NCI-H2227 treated with DMSO at 0.1 percent for 48 hours (cell line): ENCODE measurements around the gene ASCC1.

ENCODE experiments used
- DNase-seq: peaks from one replicate; lab custom pipeline; 2025; lab: John Stamatoyannopoulos, UW

The ASCC1 gene

GRCh38 chr10:72097448-72098300, 118.4 kb downstream of the ASCC1 start:
- no peak for DNase-seq

DNA sequence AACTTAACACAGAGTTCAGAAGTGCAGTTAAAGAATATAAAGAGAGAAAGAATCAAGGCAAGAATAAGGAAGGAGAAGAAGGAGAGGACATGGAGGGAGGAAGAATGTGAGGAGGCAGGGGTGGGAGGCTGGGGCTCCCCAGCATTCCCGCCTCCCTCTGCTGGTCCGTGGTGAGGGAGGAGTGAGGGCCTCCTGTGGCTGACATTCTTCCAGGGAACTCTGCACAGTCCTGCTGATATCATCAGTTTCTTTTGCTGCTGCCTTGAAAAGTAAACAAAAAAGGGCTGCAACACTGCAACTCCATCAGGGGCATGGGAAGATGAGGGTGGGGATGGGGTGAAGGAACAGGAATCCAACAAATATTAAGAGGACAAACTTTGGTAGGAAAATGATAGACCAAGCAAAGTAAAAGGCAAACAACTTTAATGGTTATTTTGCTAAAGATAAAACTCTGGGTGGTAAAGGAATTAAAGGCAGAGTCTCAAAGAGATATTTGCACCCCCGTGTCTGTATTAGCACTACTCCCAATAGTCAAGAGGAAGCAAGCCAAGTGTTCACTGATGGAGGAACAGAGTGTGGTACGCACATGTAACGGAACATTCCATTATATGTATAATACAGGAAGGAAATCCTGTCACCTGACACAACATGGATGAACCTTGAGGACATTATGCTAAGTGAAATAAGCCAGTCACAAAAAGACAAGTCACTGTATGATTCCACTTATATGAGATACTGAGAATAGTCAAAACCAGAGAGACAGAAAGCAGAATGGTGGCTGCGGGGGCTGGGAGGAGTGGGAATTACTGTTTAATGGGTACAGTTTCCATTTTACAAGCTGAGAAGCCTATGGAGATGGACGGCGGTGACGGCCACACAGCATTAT, 119.7 kb downstream of the ASCC1 start:
- DNase-seq, result no peak

DNA sequence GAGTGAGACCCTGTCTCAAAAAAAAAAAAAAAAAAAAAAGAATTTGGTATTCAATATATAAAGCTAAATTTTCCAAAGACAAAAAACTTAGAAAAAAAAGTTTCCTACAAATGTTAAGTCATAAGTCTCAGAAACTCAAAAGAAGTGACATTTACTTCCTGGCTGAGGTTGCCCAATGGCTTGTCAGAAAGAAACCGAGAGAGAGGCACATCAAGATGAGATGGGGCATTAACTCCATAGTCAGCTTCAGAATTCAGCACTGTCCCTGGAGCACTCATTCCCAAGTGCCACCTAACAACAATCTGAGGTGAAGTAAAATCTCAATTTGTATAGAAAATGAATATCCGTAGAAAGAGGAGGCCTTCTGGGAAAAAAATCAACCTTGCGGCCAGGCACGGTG, 120.9 kb downstream of the ASCC1 start:
- DNase-seq, result no peak

- DNase-seq, result no peak
These were observed 121.5 kb downstream of the ASCC1 start for GRCh38 chr10:72094574-72094973.

GRCh38 chr10:72093450-72093849, 122.6 kb downstream of the ASCC1 start:
- DNase-seq, result no peak

GRCh38 chr10:72092987-72093386, 123.1 kb downstream of the ASCC1 start:
- DNase-seq, result no peak

- DNase-seq, result no peak
These were observed 123.7 kb downstream of the ASCC1 start for GRCh38 chr10:72092171-72092924.

GRCh38 chr10:72090326-72090725, 125.8 kb downstream of the ASCC1 start:
- DNase-seq, result no peak

DNA sequence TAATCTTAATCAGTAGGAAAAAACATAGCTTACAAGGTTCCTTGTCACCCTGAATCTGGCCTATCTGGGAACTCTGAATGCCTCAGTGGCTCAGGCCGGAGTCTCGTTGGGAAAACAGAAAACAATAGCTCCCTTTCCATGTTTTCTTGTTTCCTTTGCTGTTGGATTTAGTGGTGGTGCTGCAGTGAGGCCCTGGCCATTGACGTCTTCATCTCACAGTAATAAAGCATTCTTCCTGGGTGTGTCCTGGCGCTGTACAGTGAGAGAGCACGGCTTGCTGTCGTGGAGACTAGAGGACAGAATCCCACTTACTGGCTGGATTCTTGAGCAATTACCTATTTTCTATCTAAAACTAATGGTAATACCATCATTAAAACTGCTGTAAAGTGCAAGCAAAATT, 126.5 kb downstream of the ASCC1 start:
- DNase-seq, result no peak

DNA sequence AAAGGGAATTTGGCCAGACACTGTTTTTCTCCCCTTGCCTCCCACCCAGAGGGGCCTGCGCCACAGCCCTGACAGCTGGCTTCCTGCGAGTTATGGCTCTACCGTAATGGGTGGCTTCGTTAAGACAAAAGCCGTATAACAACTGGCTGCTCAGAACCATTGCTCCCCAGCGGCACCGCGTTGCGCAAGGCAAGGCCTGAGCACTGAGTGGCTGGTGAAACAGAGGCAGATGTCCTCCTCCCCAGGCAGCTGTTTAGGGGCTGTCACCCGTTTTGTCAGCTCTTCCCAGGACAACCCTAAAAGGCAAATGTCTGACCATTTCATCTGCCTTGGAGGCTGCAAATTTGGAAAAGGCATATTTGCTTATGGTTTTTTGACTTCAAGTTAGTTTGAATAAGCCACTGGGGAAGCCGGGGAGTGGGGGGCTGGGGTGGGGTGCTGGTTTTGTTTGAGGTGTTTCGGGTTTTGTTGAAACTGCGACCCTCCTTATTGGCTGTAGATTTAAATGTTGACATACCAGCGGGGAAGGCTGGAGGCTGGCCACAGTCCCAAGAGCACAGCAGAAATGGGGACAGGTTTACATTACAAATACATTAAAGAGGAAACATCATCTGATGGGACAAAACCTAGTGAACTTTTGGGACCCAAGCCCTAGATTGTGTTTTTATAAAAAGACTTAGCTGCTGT, 127.0 kb downstream of the ASCC1 start:
- DNase-seq, result no peak

DNA sequence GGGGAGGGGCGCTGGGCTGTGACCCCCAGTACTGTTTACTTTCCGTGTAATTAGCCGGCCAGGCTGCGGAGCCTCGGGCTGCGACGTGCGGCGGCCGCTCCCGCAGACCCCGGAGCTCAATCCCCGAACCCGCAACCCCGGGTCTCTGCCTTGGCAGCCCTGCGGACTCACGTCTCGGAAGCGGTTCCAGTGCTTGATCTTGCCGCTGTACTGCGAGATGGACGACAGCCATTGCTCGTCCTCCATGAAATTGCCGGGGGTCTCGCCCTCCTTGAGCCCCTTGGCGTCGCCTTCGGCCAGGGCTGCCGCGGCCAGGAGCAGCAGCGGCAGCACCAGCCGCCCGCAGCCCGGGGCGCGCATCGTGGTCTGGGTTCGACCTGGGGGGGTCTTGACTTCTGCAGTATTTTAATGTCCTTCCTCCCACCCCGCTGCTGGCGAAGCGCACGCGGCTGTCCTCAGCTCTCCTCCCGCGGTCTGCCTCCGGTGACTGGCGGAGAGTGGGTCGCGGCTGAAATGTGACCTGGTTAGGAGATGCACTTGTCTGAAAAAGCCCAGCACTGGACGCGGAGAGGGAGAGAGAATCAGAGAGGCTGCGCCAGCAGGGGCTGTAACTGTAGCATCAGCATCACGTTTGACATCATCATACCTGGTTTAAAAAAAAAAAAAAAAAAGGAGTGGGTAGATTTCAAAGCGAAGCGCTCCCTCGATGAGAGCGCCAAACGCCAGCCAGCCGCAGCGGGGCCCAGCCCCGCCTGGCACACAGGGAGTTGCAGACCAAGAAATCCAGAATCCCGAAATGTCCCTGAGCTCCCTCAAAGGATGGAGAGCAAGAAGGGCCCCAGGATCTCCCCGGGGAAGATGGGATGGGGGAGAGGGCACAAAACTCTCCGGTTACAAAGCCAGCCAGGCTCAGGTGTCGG, 127.8 kb downstream of the ASCC1 start, which contains the start of gene SPOCK2:
SPOCK2 (minus strand) TSS at position 583 of the 920 bp plus-strand sequence; CDS start at position 360, 223 bp downstream.
- no peak for DNase-seq

- DNase-seq, result no peak
These were observed 128.6 kb downstream of the ASCC1 start for GRCh38 chr10:72087392-72087968.

GRCh38 chr10:72086466-72087391, 129.3 kb downstream of the ASCC1 start:
- no peak for DNase-seq

DNA sequence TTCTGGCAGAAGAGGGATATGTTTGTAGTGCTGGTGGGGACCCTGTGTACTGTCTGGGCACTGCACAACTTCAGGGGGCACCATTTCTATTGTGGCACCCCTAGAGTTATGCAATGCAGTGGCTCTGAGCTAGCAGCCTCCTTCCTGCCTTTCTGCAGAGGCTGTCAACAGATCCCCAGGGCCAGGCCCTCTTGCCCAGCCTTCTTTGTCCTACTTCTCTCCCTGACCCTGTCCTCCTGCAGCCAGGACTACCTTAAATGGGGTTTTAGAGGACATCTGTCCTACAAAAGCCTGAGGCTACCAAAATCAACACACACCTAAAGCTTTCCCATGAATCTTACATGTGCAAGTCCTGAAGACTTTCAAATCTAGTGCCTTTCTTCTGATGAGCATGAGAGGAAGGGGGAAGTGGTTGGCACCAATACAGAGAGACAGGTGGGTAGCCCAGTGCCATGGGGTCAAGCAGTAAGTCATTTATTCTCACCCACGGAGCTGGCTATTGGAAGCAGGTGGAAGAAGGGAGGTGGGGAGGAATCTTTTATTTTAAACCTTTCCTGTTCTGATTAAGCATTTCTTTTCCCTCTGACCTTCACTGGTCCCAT, 130.1 kb downstream of the ASCC1 start:
- DNase-seq, result no peak

DNA sequence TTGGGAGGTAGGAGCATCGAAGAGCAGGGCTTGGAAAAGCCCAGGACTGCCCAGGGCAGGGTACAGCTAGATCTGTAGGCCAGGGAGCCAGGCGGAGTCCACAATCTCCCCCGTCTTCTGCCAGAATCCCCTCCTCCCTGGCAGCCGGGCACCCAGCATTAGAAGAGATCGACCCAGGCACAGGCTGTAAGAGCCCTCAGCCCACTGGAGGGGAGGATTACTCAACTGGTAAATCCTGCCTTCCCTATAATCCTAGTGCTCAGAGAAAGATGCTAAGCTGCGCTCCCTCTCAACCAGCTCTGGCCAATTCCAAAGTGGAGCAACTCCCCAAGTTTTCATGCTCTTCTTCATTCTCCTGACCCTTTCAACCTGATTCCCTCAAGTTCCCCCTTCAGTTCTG, 130.9 kb downstream of the ASCC1 start:
- DNase-seq, result no peak

DNA sequence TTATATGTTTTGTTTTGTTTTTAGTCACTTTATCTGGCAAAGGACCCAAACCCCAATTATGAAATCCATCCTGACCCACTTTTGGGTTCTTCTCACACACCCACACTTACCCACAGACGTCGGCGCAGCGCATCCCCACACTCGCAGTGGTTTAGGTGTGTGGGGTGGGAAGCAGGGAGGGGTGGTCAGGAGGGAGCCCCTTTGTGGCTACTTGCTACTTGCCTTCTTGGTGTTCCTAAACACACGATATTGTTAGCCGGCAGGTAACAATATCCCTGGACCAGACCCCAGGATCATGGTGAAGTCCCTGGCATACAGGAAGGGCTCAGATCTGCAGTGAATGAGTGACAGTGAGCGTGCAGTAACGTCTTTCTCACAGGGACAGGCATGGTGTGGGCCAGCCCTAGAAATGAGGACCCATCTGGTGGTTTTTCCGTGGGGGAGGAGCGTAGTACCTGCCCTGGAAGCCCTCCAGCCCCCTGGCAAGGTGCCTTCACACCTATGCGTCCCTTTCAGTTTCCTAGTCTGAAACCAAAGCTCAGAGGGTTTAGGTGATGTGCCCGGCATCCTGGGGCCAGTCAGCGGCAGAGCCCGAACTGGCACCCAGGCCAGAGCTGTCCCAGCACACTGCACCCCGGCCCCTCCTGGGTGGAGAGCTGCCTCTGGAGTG, 132.2 kb downstream of the ASCC1 start:
- DNase-seq, result no peak

- no peak for DNase-seq
These were observed 133.0 kb downstream of the ASCC1 start for GRCh38 chr10:72082856-72083789.
